Dermis microvascular lymphatic vessel endothelial cell (primary cell): ENCODE data around the gene SETD4. TPM values are rescaled to one million over a fixed set of nuclear protein-coding genes. Genes with fewer than 3 reads are reported as not detected.

Source experiments
- DNase-seq, 2 donors: peaks; one replicate each; pipeline versions ENCODE4 v3.0.0 to v3.0.0-alpha.2; 2010; ENCODE audit warnings: low read depth in 2 of 2
- total RNA-seq: library from RNA; depleted of rRNA; stranded (reverse); fragments of >200 nt; gene quantifications from 2 replicates; pipeline ENCODE4 v1.2.1, GENCODE V29; 2014

SETD4 gene
- total RNA-seq, 1 donor from 2014 or later, result 6.2 TPM

DNA sequence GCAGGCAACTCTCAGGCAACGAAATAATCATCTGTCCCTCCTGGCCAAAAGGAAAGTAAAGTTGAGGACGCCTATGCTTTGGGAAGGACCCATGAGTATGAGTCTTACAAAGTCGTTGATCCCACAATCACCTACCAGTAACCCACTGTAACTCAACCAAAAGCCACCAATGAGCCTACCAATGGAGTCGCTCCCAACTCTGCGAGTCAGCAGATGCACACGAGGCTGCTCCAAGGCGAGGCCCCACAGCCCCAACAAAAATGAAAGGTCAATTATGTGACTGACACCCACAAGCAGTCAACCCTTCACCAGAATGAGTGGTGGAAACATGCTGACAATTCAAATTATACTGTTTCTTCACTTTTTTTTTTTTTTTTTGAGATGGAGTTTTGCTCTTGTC is 12.0 kb downstream of the SETD4 start:
- no peak for DNase-seq

- no peak for DNase-seq
These were observed 13.2 kb downstream of the SETD4 start for GRCh38 chr21:36047139-36047538.

- DNase-seq, result peak in 1 of 2 donors; percentile 65
These were observed 14.3 kb downstream of the SETD4 start for GRCh38 chr21:36045993-36046392.

- DNase-seq, result no peak
These were observed 16.3 kb downstream of the SETD4 start for GRCh38 chr21:36044056-36044455.

DNA sequence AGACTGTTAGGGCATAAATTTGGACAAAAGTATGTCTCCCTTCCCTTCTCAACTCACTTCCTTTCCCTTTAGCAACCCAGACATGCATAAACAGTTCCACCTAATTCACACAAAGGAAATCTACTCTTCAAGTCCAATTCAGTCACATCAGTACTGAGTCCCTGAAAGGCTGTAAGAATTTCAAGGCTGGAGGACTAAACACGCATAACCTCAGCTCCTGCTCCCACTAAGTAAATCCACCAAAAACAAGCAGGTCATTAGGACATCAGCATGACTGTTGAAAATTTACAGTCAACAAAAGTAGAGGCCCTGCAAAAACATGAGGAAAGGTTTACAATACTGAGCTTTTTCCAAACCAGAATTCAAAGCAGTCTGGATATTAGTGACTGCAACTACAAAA is 18.4 kb downstream of the SETD4 start:
- DNase-seq, result no peak

DNA sequence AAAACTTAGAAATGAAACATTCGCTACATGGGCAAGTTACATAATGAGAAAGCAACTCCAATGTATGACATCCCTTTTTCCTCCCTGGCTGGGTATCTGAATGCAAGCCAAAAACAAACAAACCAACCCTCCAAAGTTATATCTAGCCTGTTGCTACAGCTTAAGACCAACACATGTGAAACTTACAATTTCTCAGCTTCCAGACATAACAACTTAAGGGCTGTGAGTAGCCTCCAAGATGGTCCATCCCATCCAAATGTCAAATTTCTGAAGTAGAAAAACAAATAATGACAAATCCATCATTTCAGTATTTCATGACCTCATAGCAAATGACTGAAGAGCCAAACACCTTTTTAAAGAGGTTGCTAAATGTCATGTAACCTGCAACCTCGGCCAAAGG is 19.9 kb downstream of the SETD4 start:
- no peak for DNase-seq

DNA sequence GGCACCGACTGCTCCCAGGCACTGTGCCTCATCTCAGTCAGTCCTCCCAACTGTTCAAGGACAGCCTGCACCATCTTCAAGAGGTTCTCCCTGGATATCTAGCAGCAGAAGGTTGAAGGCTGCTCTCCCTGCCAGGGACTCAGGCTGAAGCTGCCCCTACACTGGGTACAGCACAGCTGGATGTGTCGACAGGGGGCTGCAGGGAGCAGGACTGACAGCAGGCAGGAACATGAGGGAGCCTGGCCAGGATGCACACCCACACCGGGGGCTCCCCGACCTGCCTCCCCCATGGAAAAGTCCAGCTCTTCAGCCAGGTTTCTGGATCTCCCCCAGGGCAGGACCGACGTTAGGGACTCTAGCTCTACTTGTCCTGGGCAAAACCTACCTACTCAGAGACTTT is 20.5 kb downstream of the SETD4 start:
- DNase-seq, result no peak

- DNase-seq, result no peak
These were observed 21.4 kb downstream of the SETD4 start for GRCh38 chr21:36038701-36039497.

DNA sequence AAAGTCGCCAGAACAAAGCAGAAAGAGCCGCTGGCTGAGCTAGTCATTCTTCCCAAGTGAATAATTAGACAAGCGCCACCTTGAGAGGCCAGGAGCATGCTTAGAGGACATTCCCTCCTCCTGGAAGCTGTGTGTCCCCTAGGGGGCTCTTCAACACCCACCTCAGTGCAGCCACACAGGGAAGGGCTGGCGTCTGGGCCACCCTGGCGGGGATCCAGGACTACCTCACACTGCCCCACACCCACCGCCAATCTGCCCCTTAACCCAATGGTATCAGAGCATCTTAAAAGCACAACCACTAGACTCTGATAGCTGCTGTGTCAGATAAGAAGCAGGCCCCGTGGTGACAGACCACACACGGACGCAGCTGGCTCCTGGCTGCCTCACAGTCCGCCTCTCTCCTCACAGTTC is 24.9 kb downstream of the SETD4 start:
- DNase-seq, result no peak

DNA sequence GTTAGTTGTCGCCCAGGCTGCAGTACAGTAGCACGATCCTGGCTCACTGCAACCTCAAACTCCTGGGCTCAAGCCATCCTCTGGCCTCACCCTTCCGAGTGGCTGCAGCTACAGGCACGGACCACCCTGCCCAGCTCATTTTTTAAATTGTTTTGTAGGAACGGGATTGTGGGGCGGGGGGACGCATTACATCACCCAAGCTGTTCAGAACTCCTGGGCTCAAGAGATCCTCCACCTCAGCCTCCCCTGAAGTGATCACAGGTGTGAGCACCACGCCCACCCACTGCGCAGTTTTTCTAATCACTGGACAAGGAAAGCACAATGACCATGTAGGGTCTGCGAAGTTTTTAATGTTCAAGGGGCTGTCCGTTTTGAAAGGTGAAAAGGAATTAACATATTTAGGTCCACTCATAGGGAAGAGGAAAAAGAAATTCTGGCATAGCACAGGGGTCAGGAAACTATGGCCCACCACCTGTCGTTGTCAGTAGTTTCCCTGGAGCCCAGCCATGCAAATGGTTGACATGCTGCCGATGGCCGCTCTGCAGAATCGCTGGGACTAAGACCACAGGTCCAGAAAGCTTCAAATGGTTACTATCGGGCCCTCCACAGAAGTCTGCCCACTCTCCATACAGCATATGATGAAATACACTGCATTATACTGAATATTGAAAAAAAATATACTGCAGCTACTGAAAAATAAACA is 26.0 kb downstream of the SETD4 start:
- no peak for DNase-seq

- no peak for DNase-seq
These were observed 27.5 kb downstream of the SETD4 start for GRCh38 chr21:36032647-36033406.

GRCh38 chr21:36030581-36031189 is 29.6 kb downstream of the SETD4 start:
- DNase-seq, result no peak

GRCh38 chr21:36029309-36029708 is 31.0 kb downstream of the SETD4 start:
- DNase-seq, result no peak

DNA sequence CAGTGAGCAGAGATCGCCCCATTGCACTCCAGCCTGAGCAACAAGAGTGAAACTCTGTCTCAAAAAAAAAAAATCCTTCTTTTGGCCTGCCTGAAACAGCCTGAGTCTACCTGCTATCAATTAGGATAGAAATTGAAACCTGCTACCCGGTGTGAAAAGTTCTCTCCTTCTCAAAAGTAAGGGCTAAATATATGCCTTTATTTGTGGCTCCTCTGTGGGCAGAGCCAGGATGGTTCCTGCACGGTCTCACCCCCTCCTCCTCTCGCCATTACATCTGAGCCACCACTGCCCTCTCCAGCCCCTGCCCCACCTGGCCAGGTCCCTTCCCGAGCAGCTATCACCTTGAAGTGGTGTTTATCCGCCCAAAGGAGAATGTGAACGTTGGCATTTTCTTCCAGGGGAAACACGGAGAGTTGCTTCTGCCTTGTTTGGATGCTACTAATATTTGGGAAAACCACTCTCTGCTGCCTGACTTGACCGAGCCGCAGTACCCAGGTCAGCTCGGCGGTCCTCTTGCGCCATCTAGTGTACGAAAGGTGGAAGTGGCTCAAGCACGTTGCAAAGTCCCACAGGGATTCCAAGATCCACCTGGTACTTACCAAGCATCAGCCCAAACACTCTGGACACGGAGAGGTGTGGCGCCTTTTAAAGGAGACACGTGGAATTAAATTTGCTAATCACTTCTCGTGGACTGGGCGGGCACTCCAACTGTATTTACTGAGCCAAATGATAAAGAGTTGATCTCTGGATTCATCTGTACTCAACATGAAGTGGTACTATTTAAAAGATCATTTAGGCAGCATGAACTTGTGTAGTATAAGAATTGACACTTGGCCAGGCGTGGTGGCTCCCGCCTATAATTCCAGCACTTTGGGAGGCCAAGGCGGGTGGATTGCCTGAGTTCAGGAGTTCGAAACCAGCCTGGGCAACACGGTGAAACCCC is 31.9 kb downstream of the SETD4 start:
- peak; percentile 45 to 60 for DNase-seq

DNA sequence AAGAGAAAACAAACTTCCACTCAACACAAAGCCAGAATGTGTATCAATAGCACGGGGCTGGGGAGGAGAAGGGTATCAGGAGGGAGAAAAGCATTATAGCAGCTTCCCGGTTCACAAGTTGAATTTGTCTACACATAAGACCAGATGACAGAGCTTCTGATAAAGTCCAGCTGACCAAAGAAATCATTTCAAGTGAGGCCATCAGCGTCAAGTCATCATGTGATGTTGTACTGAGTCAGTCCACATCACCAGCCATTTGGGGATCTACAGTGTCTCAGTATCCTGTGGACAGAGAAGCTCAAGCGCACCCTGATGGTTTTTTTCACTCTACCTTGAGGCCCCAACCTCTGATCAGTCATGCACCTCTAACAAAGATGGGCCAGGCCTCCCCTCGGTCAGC is 33.0 kb downstream of the SETD4 start:
- no peak for DNase-seq

- no peak for DNase-seq
These were observed 35.5 kb downstream of the SETD4 start for GRCh38 chr21:36024782-36025181.

DNA sequence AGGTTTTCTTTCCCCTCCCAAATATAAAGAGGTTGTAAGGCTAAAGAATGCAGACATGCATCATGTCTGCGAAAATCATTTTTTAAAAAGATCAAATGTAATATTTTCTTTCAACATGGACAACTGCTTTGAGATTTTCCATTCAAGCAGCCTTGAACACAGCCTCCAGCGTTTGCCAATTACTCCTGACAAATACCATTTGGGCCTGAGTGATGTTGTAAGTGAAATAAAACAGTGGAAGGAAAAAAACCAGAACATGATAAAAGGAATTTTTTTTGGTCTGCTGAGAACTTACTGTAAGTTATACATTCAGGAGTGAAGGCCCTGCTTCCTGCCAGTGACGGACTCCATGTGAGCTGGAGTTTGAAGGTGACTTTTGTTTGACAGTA is 37.2 kb downstream of the SETD4 start:
- no peak for DNase-seq

DNA sequence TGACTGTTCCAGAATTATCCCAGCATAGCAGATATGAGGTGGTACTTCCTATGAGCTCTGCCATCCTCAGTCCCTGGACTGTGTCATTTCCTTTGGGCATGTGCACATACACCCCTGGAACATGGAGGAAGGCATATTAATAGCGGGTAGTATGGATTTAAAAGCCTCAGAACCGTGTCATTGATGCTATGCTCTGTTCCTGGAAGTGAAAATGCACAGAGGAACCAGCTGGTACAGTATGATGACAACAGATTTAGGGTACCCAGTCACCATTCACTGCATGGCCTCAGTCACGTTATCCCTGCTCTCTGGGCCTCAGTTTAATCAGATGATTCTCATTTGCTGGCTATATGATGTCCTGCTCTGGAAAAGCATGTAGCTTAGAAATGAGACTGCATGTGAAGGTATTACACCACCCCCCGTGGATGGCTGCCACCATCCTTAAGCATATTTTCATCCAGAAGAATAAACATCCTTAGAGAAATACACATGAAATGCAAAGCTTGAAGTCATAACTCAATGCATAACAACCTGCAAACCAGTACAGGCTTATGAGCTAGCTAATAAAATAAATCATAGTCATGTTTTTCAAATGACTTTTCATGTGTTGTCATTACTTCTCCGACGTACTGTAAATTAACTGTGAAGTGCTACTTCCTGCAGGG is 37.8 kb downstream of the SETD4 start:
- DNase-seq, result no peak

GRCh38 chr21:36021251-36021837 is 39.0 kb downstream of the SETD4 start:
- DNase-seq, result no peak

- no peak for DNase-seq
These were observed 45.3 kb downstream of the SETD4 start for GRCh38 chr21:36015045-36015444.
